Measurements from ENCODE around the gene TRIP10.

The TRIP10 gene

DNA sequence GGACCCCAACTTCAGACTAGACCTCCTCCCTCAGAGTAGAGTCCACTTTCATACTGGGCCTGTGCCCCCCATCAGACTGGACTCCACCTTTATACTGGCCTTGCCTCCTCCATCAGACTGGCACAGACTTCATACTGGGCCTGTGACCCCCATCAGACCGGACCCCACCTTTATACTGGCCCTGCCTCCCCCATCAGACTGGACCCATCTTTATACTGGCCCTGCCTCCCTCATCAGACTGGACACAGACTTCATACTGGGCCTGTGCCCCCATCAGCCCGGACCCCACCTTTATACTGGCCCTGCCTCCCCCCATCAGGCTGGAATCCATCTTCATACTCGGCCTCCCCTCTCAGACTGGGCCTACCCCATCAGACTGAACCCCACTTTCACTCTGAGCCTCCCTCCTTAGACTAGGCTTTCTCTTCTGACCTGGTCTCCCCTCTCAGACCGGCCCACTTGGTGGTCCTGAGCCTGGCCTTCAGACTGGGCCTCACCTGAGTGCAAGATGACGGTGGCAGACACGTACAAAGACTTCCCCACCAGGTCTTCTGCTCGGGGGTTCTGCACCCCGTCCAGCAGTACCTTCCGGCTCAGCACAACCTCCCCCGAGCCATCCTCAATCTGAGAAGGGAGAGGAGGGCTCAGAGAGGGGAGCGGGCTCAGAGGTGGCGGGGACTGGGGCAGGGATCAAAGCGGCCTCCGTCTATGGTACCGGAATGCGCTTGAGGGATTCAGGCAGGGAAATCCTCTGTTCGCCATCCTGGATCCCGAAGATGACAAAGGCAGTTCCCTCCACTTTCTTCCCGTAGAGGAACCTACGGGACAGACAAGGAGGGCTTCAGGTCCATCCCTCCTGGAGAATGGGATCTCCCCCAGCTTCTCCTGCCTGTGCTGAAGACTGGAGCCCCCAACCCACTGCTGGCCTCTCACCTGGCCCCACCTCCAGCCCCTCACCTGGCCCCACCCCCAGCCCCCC is 26.5 kb upstream of the TRIP10 start:
- no peak for DNase-seq

DNA sequence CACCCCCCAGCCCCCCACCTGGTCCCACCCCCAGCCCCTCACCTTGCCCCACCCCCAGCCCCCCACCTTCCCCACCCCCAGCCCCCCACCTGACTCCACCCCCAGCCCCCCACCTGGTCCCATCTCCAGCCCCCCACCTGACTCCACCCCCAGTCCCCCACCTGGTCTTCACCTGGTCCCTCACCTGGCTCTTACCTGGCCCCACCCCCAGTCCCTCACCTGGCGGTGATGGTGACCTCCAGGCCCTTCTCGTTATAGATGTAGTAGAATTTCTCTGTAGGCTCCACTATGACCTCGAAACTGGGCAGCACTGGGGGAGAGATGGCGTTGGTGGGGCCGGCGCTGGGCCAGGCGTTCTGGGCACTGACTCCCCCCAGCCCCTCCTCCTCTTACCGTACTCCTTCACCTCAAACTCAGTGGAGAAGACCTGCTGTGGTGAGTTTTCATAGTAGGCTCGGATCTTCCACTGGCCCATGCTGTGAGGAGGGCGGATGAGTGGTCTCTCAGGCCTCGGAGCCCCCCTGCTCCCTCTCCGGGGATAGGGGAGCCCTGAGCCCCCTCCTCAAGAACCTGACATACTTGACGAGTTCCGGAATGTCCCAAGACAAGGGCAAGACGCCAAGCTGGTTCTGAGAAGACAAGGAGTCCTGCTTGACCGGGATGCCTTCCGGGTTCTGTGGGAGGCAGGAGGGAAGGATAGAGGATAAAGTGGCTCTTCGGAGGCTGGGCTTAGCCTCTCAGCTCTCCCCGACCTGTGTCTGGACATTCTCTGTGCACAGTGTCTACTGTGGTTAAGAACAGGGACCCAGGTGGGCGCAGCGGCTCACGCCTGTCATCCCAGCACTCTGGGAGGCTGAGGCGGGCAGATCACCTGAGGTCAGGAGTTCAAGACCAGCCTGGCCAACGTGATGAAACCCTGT is 25.4 kb upstream of the TRIP10 start:
- no peak for DNase-seq

DNA sequence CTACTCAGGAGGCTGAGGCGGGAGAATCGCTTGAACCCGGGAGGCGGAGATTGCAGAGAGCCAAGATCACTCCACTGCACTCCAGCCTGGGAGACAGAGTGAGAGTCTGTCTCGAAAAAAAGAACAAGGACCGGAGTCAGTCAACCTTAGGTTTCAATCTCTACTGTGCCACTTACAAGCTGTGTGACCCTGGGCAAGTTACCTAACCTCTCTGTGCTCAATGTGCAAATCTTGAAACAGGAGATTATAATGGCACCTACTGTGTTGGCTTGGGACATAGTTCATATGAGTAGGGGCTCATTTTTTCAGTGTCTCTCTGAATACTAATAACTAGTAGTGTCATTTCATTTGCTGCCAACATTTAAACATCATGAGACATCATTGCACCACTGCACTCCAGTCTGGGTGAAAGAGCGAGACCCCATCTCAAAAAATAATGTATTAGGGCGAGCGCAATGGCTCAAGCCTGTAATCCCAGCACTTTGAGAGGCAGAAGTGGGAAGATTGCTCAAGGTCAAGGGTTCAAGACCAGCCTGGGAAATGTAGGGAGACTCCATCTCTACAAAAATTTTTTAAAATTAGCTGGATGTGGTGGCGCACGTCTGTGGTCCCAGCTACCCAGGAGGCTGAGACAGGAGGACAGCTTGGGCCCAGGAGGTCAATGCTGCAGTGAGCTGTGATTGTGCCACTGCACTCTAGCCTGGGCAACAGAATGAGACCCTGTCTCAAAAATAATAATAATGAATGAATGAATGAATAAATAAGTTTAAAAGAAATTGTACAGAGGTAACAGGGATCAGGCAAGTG is 24.5 kb upstream of the TRIP10 start:
- no peak for DNase-seq

DNA sequence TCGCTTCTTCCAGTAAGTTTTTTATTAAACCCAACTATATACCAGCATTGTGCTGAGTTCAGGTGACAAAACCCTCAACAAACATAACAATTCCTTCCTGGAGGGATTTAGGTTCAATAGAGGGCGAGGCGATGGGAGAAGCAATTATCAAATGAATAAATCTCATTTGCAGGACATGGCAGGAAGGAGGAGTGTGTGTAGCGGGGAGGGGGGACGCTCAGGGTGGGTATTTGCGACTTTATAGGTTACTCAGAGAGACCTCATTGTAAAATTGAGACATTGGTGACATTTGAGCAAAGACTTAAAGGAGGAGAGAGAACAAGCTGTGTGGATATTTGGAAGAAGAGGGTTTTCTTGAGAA is 22.9 kb upstream of the TRIP10 start:
- no peak for DNase-seq

DNA sequence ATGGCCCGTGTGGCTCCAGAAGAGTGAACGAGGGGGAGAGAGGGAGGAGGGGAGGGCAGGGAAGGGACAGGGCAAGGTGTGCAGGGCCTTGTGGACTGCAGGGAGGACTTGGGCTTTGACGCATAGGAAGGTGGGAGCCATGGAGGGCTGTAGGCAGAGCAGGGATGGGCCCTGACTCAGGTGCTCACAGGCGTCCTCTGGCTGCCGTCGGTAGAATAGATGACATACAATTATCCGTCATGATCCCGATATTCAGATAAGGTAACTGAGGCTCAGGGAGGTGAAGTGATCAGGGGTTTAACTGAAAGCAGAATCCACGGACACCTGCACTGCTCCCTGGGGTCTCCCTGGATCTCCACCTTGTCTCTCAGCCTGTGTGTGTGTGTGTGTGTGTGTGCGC is 22.4 kb upstream of the TRIP10 start:
- DNase-seq, result no peak

DNA sequence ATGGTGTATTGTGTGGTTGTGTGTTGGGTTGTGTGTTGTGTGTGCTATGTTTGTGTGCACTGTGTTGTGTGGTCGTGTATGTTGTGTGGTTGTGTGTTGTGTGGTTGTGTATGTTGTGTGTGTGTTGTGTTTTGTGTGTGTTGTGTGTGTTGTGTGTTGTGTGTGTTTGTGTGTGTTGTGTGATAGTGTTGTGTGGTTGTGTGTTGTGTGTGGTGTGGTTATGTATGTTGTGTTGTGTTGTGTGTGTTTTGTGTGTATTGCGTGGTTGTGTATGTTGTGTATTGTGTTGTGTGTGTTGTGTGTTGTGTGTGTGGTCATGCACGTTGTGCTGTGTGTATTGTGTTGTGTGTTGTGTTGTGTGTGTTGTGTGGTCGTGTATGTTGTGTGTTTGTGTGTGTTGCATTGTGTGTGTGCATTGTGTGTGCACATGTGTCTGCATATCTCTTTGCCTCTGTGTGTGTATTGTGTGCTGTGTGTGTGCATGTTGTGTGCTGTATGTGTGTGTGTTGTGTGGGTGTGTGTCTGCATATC is 22.0 kb upstream of the TRIP10 start:
- no peak for DNase-seq

DNA sequence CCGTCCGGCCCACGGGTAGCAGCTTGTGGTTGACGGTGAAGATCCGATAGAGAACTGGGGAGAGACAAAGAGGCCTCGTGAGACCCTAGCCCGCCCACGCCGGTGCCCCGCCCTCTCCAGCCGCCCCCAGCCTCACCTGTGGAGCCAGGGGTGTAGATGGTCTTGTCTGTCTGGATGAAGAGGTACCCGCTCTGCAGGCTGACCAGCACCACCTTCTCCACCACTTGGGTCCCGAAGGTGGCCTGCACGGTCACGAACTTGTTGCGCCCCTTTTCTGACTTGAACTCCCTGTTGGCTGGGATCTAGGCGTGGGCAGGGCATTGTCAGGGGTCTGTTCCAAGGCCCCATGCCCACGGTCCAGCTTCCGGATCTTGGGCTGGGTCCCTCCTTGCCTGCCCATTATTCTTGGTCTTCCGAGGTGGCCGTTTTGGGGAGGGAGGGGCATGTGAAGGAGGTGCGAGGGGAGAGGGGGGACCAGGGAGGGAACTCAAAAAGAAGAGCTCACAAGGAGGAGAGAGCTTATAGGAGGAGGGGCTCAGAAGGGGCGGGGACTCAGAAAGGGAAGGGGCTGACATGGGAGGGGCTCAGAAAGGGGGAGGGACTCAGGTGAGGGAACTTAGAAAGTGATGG is 21.3 kb upstream of the TRIP10 start:
- DNase-seq, result no peak

DNA sequence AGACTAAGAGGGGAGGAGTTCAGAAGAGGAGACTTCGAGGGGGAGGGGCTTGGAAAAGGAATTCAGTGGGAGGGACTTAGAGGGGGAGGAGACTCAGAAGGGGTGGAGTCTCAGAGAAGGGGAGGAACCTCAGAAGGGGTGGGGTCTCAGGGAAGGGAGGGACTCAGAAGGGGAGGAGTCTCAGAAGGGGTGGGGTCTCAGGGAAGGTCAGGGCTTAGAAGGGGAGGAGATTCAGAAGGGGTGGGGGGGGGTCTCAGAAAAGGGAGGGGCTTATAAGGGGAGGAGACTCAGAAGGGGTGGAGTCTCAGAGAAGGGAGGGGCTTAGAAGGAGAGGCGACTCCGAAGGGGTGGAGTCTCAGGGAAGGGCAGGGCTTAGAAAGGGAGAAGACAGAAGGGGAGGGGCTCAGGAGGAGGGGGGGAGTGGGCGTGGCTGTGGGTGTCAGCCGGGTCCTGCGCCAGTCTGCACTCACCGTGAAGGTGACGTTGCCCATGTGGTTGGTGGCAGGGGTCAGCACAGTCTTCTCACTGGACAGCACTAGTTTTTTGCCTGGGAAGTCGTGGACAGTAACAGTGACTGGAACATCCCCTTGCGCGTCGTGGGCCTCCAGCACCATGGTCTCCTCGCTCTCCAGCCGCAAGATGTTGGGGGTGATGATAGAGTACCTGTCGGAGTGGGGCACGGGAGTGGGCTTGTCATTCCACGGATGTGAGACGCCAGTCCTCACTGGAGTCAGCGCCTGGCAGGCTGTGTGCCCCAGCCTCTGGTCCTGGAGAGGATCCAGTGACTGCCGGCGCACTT is 20.5 kb upstream of the TRIP10 start:
- no peak for DNase-seq

DNA sequence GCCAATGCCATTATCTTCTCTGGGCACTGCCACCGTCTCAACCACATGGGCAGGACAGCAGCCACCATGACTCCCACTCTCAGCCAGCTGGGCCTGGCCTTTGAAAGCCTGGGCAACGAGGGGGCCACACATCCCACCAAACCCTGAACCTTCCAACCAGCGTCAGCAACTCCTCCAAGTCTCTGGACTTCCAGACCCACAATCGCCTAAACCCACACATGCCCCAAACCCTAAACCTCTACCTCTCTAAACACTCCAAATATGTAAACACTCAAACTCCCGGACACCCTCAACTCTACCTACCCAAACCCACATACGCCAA is 20.0 kb upstream of the TRIP10 start:
- no peak for DNase-seq

DNA sequence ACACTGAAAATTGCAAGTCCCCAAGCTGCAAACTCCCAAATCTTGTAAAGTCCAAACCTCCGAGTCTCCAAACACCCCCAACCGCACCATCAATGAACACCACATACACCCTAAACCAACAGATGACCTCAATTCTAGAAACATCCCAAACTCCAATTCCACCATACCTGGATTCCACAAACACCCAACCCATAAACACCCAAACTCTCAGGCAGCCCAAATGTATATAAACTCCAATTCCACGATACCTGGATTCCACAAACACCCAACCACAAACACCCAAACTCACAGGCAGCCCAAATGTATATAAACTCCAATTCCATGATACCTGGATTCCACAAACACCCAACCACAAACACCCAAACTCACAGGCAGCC is 19.5 kb upstream of the TRIP10 start:
- no peak for DNase-seq

DNA sequence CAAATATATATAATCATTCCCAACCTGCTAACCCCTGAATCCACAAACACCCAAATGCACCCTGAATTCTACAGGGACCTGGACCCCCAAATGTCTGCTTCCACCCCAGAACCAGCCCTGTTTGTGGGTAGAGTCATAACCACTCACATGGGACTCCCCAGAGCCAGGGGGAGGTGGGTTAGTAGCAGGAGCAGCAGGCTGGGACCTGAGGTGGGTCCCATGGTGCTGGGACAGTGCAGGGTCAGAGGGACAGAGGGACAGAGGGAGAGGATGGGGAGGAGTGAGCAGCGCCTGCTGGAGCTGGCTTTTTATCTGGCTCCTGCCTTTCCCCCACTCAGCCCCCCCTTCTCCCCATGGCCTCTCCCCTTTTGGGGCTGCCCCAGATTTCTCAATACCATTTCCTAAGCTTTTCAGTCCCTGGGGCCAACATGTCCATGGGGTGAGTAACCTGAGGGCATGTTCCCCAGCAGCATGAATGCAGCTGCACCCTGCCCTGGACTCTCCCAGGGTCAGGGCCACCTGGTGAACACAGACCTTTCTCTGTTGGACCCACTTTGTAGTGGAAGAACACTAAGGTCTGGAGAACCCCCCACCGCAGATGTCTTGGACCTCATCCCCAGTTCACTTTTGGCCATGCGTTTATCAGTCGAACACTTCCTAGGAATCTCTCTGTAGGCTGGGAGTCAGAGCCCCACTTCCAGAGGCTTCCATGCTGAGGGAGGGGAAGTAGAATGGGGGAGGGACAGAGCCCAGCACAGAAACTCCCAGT is 18.9 kb upstream of the TRIP10 start, which contains the start of gene C3:
Gene C3 (minus strand): TSS at position 282 of the 769 bp plus-strand sequence. CDS start 61 bp downstream, at position 221.
- DNase-seq, result no peak

DNA sequence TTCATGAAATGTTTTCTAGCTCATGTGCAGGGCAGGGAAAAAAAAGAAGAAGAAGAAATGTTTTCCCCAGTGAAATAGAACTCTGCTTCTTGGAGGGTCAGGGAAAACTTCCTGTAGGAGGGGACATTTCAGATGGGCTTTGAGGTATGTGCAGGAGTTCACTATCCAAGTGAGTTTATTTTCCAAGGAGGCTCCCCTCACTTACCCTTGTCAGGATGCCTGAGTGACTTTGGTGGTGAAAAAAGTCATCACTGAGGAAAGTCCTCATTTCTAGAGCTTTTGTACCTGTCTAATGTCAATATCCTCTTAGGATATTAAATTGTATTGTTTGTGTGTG is 18.4 kb upstream of the TRIP10 start:
- DNase-seq, result no peak

DNA sequence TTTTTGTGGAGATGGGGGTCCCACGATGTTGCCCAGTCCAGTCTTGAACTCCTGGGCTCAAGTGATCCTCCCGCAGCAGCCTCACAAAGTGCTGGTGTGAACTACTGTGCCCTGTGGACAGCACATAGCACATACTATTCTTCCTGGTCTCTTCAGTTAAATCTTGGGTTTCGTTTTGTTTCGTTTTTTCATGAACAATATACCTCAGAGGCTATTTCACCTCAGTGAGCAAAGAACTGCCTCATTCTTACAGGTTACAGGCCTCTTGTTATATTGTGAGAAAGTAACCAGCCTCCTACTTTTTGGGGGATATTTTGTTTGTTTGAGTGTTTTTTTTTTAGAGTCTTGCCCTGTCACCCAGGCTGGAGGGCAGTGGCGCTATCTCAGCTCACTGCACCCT is 17.7 kb upstream of the TRIP10 start:
- no peak for DNase-seq

DNA sequence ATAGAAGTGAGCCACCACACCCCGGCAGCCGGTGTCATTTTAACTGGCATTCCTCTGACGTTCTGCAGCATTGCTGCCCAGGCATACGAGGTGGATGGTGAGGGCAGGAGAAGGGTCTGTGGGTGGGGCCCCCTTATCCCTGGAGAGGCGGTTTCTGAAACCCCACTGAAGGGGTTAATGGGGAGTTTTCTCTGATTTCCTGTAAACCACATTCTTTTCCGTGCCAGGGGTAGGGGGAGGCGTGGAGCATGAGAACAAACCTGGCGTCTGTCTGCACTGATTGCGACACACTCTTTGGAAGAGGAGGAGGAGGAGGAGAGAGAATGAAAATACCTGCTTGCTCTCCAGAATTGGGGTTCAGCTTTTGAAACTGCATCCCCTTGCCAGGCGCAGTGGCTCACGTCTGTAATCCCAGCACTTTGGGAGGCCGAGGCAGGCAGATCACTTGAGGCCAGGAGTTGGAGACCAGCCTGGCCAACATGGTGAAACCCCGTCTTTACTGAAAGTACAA is 16.3 kb upstream of the TRIP10 start:
- DNase-seq, result no peak

DNA sequence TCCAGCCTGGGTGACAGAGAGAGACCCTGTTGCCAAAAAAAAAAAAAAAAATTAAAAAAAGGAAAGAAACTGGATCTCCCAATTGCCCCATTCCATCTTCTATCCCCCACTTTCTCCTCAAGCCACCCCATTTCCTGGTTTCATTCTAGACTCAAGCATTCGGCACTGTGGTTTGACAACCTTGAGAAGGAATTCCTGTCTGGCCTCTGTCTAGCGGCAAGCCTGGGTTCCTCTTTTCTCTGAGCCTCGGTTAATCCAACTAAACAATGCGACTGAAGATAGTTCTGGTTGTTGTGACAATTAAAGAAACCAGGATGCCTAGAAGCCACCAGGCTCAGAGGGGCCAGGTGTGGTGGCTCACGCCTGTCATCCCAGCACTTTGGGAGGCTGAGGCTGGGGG is 15.7 kb upstream of the TRIP10 start:
- no peak for DNase-seq

DNA sequence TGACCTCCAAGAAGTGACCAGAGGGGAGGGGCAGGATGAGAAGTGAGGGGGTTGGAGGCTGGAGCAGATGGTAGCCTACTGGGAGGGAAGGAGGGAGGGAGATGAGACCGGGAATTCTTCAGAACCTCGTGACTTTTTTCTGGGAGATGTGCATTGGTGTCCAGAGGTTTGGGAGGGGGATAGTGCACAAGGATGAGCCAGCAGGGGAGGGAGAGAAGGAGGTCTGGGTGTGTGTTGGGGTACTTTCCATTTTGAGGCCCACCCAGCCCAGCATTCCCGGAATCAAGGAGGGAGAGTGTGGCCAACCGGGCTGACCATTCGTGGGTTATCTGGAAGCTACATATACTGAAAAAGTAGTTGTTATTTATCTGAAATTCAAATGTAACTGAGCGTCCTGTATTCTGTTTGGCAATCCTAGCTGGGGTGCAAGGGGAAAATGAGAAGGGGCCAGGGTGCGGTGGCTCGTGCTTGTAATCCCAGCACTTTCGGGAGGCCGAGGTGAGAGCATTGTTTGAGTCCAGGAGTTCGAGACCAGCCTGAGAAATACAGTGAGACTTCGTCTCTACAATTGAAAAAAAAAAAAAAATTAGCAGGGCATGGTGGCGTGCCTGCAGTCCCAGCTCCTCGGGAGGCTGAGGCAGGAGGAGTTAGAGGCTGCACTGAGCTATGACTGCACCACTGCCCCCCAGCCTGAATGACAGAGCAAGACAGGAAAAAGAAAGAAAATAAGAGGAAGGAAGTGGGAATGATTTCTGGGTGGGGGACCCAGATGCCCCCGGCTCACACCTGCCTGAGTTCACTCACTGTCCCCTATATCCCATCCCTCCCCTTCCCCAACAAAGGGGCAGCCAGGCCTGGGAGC is 14.6 kb upstream of the TRIP10 start:
- no peak for DNase-seq

DNA sequence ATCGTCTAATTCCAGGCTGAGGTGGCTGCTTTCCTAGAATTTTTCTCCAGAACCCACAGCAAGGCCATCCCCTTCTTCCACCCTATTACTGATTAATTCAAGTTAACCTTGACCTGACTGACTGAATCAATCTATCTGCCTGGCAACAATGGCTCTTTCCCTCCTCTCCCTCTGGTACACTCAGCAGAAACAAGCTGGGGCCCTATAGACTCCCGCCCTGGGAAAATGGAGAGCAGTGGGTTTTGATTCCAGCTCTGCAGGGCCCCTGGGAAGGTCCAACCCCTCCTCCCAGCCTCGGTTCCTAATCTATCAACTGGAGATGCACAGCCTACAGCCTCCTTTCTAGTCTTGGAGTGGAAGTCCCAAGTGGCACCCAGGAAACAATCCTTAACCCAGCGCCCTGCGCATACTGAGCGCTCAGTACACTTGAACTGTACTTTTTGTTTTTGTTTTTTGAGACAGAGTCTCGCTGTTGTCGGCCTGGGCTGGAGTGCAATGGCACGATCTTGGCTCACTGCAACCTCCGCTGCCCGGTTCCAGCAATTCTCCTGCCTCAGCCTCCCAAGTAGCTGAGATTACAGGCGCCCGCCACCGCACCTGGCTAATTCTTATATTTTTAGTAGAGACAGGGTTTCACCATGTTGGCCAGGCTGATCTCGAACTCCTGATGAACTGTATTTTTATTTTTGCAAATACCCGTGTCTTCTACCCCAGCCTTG is 13.8 kb upstream of the TRIP10 start:
- no peak for DNase-seq

DNA sequence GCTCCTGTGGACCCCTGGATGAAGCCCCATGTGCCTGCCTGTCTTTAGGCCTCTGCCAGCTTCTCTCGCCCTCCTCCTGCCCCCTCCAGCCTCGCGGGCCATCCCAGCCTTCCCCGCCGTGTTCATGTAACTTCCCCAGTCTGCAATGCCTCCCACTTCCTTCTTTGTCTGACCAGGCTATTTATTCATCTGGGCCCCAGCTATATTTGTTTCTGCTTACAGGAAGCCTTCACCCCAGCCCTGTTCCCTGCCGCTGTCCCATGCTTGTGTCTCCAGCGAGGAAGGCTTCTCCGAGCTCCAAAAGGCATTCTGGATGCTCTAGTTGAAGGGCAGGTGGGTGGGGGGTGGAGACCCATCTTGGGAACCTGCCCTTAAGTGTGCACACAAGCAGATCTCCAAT is 11.1 kb upstream of the TRIP10 start:
- DNase-seq, result no peak
